Stimulated activated CD4-positive, alpha-beta T cell treated with anti-CD3 and anti-CD28 coated beads, Interleukin-4, amount 100 ng/mL, for 48 hours (primary cell): Measurements from ENCODE around the gene ISY1.

Source experiments
- DNase-seq, 2 donors: peaks; one replicate each; pipeline ENCODE4 v3.0.0-alpha.2; 2020; ENCODE audit warnings: low read depth in 2 of 2

Gene ISY1

GRCh38 chr3:129087138-129087702 is 73.6 kb downstream of the ISY1 start:
- no peak for DNase-seq

GRCh38 chr3:129085818-129086217 is 75.0 kb downstream of the ISY1 start:
- DNase-seq = no peak

- no peak for DNase-seq
Measured at GRCh38 chr3:129085165-129085715, 75.6 kb downstream of the ISY1 start.

- no peak for DNase-seq
Measured at GRCh38 chr3:129084501-129084900, 76.4 kb downstream of the ISY1 start.

GRCh38 chr3:129082026-129082425 is 78.8 kb downstream of the ISY1 start:
- no peak for DNase-seq

- no peak for DNase-seq
Measured at GRCh38 chr3:129081503-129081902, 79.4 kb downstream of the ISY1 start.

- DNase-seq = no peak
Measured at GRCh38 chr3:129078510-129078909, 82.4 kb downstream of the ISY1 start.
